HG03066 (cell line): Measurements from ENCODE around the gene ANP32B.

Source experiments
- ATAC-seq: cut with Tn5 transposase; IDR thresholded peaks from one replicate; pipeline ENCODE4 v1.9.1; 2021; ENCODE audit warnings: low read depth; ENCODE audit not compliant: unreplicated experiment

ANP32B gene

GRCh38 chr9:98021306-98022040 is 38.3 kb downstream of the ANP32B start:
- ATAC-seq = no peak

GRCh38 chr9:98022447-98022846 is 39.3 kb downstream of the ANP32B start:
- ATAC-seq = no peak

GRCh38 chr9:98024702-98025101 is 41.6 kb downstream of the ANP32B start:
- no peak for ATAC-seq

GRCh38 chr9:98031169-98031568 is 48.0 kb downstream of the ANP32B start:
- ATAC-seq = no peak

GRCh38 chr9:98031935-98032334 is 48.8 kb downstream of the ANP32B start:
- ATAC-seq = no peak

- ATAC-seq = peak; percentile 49
These were observed 51.7 kb downstream of the ANP32B start for GRCh38 chr9:98034593-98035546.

- ATAC-seq = no peak
These were observed 54.2 kb downstream of the ANP32B start for GRCh38 chr9:98037357-98037756.

- ATAC-seq = no peak
These were observed 55.8 kb downstream of the ANP32B start for GRCh38 chr9:98038958-98039357.

- ATAC-seq = no peak
These were observed 56.5 kb downstream of the ANP32B start for GRCh38 chr9:98039607-98040017.

GRCh38 chr9:98040212-98040611 is 57.1 kb downstream of the ANP32B start:
- no peak for ATAC-seq

GRCh38 chr9:98043915-98044314 is 60.8 kb downstream of the ANP32B start:
- no peak for ATAC-seq

- peak; percentile 89 for ATAC-seq
These were observed 62.4 kb downstream of the ANP32B start for GRCh38 chr9:98045234-98046179.

- no peak for ATAC-seq
These were observed 63.0 kb downstream of the ANP32B start for GRCh38 chr9:98046180-98046543.

- no peak for ATAC-seq
These were observed 63.9 kb downstream of the ANP32B start for GRCh38 chr9:98047002-98047401.

- no peak for ATAC-seq
These were observed 66.3 kb downstream of the ANP32B start for GRCh38 chr9:98049288-98050072.

- no peak for ATAC-seq
These were observed 67.2 kb downstream of the ANP32B start for GRCh38 chr9:98050351-98050750.

- ATAC-seq = no peak
These were observed 71.3 kb downstream of the ANP32B start for GRCh38 chr9:98054376-98054951.

- peak; percentile 94 for ATAC-seq
These were observed 73.4 kb downstream of the ANP32B start, which contains the start of gene NANS for GRCh38 chr9:98056269-98057137. Gene NANS (plus strand): TSS chr9:98056732. CDS start chr9:98056809, 77 bp downstream.
